Activated naive CD4-positive, alpha-beta T cell treated with anti-CD3 and anti-CD28 coated beads, Interleukin-2, amount 10 ng/mL, durations not matched to agents 7 days and 5 days (primary cell): ENCODE data around the gene MMD.
A peak's percentile ranks its signal among the peaks of the same experiment; 100 is the strongest.
"Not testable (repeated sequence)": the region's sequence is repeated elsewhere in the genome, so short reads cannot be mapped to it uniquely, and the experiment has no call there.

ENCODE experiments used
- CTCF ChIA-PET: fragments of 350-600 bp; sonication (Branson Sonifier 250); formaldehyde crosslinking; loops from one replicate; lab custom pipeline; 2021; ENCODE audit warnings: antibody characterized with exemption; lab: Charles Lee
- DNase-seq: peaks from one replicate; pipeline ENCODE4 v3.0.0-alpha.2; 2020
- H3K27ac Mint-ChIP-seq: one replicate; pipeline ENCODE4 v1.8.0; 2021; ENCODE audit warnings: mild to moderate bottlenecking, moderate library complexity, mixed read lengths
- H3K27me3 Mint-ChIP-seq: one replicate; pipeline ENCODE4 v1.8.0; 2021; ENCODE audit warnings: mild to moderate bottlenecking, mixed read lengths
- H3K36me3 Mint-ChIP-seq: one replicate; pipeline ENCODE4 v1.8.0; 2021; ENCODE audit warnings: mixed read lengths
- H3K4me1 Mint-ChIP-seq: one replicate; pipeline ENCODE4 v1.8.0; 2021; ENCODE audit warnings: mixed read lengths
- H3K4me3 Mint-ChIP-seq: one replicate; pipeline ENCODE4 v1.8.0; 2021; ENCODE audit warnings: mild to moderate bottlenecking, moderate library complexity, mixed read lengths
- H3K9me3 Mint-ChIP-seq: one replicate; pipeline ENCODE4 v1.8.0; 2021; ENCODE audit warnings: mixed read lengths

The MMD gene

GRCh38 chr17:55435408-55435807 is 13.8 kb upstream of the MMD start:
- no peaks in the 10 kb centered on the region for H3K36me3 Mint-ChIP-seq
- no peak overlapping the region for H3K27ac Mint-ChIP-seq
- DNase-seq, result no peak
- no peak overlapping the region for H3K4me3 Mint-ChIP-seq
- H3K27me3 Mint-ChIP-seq, result no peaks in the 10 kb centered on the region
- H3K4me1 Mint-ChIP-seq, result peaks cover 19% of the 10 kb centered on the region
- CTCF ChIA-PET, result no interaction called here
- H3K9me3 Mint-ChIP-seq, result no peaks in the 10 kb centered on the region

DNA sequence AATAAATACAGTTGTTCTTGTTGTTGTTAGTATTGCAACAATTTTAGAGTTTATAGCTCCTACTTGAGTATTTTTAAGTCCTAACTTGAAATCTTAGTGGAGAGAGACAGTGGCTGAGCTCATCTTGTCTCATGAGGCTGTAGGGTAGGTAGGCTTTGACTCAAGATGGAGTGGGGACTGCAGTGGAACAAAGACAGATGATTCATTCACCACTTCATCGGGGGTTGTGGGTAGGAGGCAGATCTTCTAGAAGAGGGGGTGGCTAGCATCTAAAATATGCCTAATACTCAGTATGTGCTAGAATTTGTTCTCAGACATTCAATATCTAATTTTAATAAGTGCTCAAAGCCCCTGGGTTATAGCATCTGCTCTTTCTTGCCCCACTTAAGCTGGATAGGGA is 13.1 kb upstream of the MMD start:
- DNase-seq, result no peak
- CTCF ChIA-PET, result no interaction called here
- H3K9me3 Mint-ChIP-seq, result no peaks in the 10 kb centered on the region
- no peaks in the 10 kb centered on the region for H3K27me3 Mint-ChIP-seq
- peaks cover 19% of the 10 kb centered on the region for H3K4me1 Mint-ChIP-seq
- no peaks in the 10 kb centered on the region for H3K36me3 Mint-ChIP-seq
- no peak overlapping the region for H3K4me3 Mint-ChIP-seq
- no peak overlapping the region for H3K27ac Mint-ChIP-seq

DNA sequence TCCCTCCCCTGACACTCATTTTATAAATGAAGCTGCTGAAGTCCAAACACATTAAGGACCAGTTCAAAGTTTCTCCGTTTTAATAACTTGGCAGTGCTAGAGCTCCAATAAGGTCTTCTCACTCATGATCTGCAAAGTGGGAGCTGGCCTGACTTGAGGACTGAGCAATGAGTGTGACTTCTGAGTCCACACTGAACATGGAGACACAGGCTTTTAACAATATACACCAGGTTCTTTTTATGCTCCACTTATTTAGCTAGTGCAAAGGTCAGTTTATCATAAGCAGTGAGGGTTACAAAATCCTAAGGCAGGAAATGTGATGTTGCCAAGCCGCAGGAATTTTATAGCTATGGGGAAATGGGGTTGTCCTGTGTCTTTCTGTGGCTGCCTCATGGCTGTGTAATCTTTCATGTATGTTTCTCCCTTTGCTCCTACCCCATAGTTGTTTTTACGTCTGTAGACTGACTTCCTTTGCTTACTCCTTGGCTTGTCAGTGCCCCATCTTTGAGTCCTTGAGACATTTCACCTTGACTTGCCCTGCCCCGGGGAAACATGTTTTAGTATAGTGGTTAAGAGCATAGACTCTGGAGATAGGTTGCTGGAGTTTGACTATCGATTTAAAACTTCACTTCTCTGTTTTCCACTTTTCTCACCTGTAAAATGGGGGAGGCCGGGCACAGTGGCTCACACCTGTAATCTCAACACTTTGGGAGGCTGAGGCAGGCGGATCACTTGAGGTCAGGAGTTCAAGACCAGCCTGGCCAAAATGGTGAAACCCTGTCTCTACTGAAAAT is 12.2 kb upstream of the MMD start:
- no peak for DNase-seq
- H3K4me1 Mint-ChIP-seq, result peaks cover 19% of the 10 kb centered on the region
- peaks cover under 1% of the 10 kb centered on the region for H3K27me3 Mint-ChIP-seq

GRCh38 chr17:55433029-55433628 is 11.5 kb upstream of the MMD start:
- no peak for DNase-seq
- Mint-ChIP-seq H3K36me3 (no peaks in the 10 kb centered on the region), H3K4me1 (peaks cover 19% of the 10 kb centered on the region), H3K4me3 (no peak overlapping the region), H3K9me3 (no peaks in the 10 kb centered on the region), H3K27me3 (peaks cover 4% of the 10 kb centered on the region), H3K27ac (no peak overlapping the region)
- CTCF ChIA-PET, result interaction anchor here (1.2 kb wide), 1 partner anchor 13 kb away, joined by 4 read pairs; no protein-coding TSS in a partner anchor

More for the DNA sequence above, 12.2 kb upstream of the MMD start:
- no peak overlapping the region for H3K27ac Mint-ChIP-seq
- no peaks in the 10 kb centered on the region for H3K9me3 Mint-ChIP-seq
- H3K4me3 Mint-ChIP-seq, result no peak overlapping the region
- no peaks in the 10 kb centered on the region for H3K36me3 Mint-ChIP-seq
- CTCF ChIA-PET, result no interaction called here

DNA sequence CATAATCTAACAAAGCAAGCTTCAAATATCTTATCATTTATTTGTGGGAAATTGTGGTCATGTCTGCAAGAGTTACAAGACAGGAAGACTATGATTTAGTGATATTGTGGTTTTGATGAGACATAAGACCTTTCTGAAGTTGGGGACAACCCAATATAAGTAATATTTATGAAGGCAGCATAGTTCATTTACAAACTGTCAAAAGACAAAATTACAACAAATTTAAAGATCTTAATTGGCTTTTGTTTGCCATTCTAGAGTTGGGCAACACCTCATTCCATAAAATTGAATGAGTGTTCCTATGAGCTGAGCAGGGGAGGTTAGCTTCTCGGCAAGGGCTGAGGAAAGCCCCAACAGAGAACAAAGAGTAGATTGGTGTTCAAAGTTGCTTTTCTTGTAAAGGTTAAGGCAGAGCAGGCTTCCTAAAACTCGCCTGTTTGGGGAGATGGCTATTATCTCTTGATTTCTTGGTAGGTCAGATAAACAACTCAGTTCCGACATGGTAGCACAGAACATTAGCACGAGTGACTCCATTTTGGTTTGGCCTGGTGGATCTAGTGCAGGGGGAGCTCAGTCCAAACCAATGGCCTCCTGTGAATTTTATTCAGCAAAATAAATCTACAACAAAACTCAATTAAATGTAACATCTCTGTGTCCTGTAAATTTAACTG is 10.9 kb upstream of the MMD start:
- H3K27me3 Mint-ChIP-seq, result peaks cover 4% of the 10 kb centered on the region
- no peaks in the 10 kb centered on the region for H3K9me3 Mint-ChIP-seq
- H3K4me3 Mint-ChIP-seq, result no peak overlapping the region
- peaks cover 18% of the 10 kb centered on the region for H3K4me1 Mint-ChIP-seq
- H3K27ac Mint-ChIP-seq, result peak overlapping the region; percentile 26
- no peaks in the 10 kb centered on the region for H3K36me3 Mint-ChIP-seq
- DNase-seq, result no peak
- CTCF ChIA-PET, result interaction anchor here (1.2 kb wide), 1 partner anchor 14 kb away, joined by 4 read pairs; no protein-coding TSS in a partner anchor

- CTCF ChIA-PET, result interaction anchor here (1.2 kb wide), 1 partner anchor 14 kb away, joined by 4 read pairs; no protein-coding TSS in a partner anchor
- H3K27me3 Mint-ChIP-seq, H3K9me3 Mint-ChIP-seq, DNase-seq, H3K4me3 Mint-ChIP-seq, H3K36me3 Mint-ChIP-seq, H3K27ac Mint-ChIP-seq: not testable (repeated sequence)
- peaks cover 15% of the 10 kb centered on the region for H3K4me1 Mint-ChIP-seq
Observed at GRCh38 chr17:55431914-55432313, 10.3 kb upstream of the MMD start.

GRCh38 chr17:55430541-55431288 is 9.1 kb upstream of the MMD start:
- Mint-ChIP-seq H3K36me3 (no peaks in the 10 kb centered on the region), H3K4me1 (peaks cover 15% of the 10 kb centered on the region), H3K9me3 (no peaks in the 10 kb centered on the region), H3K27me3 (peaks cover 10% of the 10 kb centered on the region), H3K27ac (no peak overlapping the region), H3K4me3 (no peak overlapping the region)
- no peak for DNase-seq
- CTCF ChIA-PET, result no interaction called here

DNA sequence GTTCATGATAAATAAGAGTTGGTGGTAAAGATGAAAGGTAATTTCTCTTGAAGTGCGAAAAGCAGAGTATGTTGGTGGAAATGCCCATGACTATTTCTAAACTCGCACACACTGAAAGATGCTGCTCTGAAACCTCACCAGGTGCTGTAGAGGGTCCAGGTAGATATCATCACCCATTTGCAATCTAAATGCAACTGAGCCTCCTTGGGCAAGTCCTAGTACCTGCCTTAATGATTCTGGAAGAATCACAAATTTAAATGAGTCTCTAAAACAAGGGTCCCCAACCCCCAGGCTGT is 5.9 kb upstream of the MMD start:
- DNase-seq, result no peak
- no peak overlapping the region for H3K27ac Mint-ChIP-seq
- H3K9me3 Mint-ChIP-seq, result no peaks in the 10 kb centered on the region
- H3K36me3 Mint-ChIP-seq, result no peaks in the 10 kb centered on the region
- CTCF ChIA-PET, result no interaction called here
- H3K4me3 Mint-ChIP-seq, result no peak overlapping the region
- peaks cover 15% of the 10 kb centered on the region for H3K4me1 Mint-ChIP-seq
- H3K27me3 Mint-ChIP-seq, result peaks cover 40% of the 10 kb centered on the region

DNA sequence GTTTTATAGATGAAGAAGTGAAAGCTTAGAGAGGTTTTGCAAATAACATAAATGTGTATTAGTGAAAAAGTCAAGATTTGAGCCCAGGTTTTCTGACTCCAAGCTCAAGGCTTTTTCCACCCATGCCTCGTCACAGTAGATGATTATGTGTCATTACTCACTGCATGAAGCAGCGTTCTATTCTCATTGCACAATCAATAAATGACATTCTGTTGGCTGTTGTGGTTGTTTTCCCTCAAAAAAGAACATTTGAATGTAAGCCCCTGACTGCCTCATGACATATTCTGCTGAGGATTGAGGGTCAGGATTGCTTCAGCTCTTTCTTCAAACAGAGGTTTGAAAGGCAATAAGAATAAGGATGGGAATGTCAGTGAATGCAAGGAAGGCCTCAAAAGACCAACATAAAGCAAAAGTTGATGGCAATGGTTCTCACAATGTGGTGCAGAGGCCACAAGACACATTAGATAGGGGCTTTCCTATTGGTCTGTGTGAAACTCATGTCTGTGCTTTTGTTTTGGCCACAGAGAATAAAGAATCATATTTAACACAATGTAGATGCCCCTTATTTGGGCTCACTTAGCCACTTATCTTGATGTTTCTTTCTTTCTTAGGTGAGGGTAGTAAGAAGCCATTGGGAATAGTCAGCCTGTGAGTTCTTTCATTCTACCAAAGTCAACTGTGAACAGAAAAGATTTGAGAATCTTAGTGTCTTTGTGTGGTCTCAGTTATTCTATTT is 5.4 kb upstream of the MMD start:
- H3K36me3 Mint-ChIP-seq, result no peaks in the 10 kb centered on the region
- CTCF ChIA-PET, result no interaction called here
- no peak overlapping the region for H3K4me3 Mint-ChIP-seq
- no peak overlapping the region for H3K27ac Mint-ChIP-seq
- H3K27me3 Mint-ChIP-seq, result peaks cover 44% of the 10 kb centered on the region
- H3K9me3 Mint-ChIP-seq, result no peaks in the 10 kb centered on the region
- DNase-seq, result no peak
- H3K4me1 Mint-ChIP-seq, result peaks cover 14% of the 10 kb centered on the region

GRCh38 chr17:55424893-55425540 is 3.4 kb upstream of the MMD start:
- CTCF ChIA-PET, result no interaction called here
- Mint-ChIP-seq H3K27ac (peak overlapping the region; percentile 25), H3K4me3 (no peak overlapping the region), H3K27me3 (peaks cover 46% of the 10 kb centered on the region), H3K9me3 (no peaks in the 10 kb centered on the region), H3K4me1 (peaks cover 13% of the 10 kb centered on the region), H3K36me3 (peaks cover 5% of the 10 kb centered on the region)
- no peak for DNase-seq

DNA sequence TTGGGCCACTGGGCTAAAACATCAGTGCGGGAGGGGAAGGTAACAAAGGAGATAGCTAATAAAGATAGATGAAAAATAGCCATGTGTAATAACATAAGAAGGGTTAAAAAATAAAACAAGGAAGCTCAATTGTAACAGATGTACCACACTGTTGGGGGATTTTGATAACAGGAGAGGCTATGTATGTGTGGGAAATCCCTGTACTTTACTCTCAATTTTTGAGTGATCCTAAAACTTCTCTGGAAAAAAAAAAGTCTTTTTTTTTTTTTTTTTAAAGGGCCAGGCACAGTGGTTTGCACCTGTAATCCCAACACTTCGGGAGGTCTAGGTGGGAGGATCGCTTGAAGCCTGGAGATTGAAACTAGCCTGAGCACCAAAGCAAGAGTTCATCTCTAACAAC is 1.9 kb upstream of the MMD start:
- H3K27me3 Mint-ChIP-seq, result peaks cover 43% of the 10 kb centered on the region
- no peak overlapping the region for H3K4me3 Mint-ChIP-seq
- CTCF ChIA-PET, result no interaction called here
- H3K9me3 Mint-ChIP-seq, result no peaks in the 10 kb centered on the region
- no peak for DNase-seq
- H3K4me1 Mint-ChIP-seq, result peaks cover 28% of the 10 kb centered on the region
- peaks cover 19% of the 10 kb centered on the region for H3K36me3 Mint-ChIP-seq
- H3K27ac Mint-ChIP-seq, result no peak overlapping the region

DNA sequence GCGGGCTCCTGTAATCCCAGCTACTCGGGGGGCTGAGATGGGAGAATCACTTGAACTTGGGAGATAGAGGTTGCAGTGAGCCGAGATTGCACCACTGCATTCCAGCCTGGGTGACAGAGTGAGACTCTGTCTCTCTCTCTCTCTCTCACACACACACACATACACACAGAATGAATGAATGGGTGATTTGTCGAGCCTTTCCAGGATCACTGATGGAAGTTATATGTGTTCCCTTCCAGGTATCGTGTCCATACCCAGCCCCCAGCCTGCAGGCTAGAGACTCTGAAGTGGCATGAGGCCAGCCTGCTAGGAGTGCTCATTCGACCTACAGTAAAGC is 1.2 kb upstream of the MMD start:
- CTCF ChIA-PET, DNase-seq, H3K9me3 Mint-ChIP-seq, H3K27ac Mint-ChIP-seq, H3K4me3 Mint-ChIP-seq: not testable (repeated sequence)
- peaks cover 35% of the 10 kb centered on the region for H3K4me1 Mint-ChIP-seq
- peaks cover 26% of the 10 kb centered on the region for H3K36me3 Mint-ChIP-seq
- H3K27me3 Mint-ChIP-seq, result peaks cover 42% of the 10 kb centered on the region

- H3K9me3 Mint-ChIP-seq, result no peaks in the 10 kb centered on the region
- DNase-seq, result peak; percentile 65
Observed at GRCh38 chr17:55420776-55421178, 858 bp downstream of the MMD start.

More at GRCh38 chr17:55420776-55421178, 858 bp downstream of the MMD start:
- CTCF ChIA-PET, result interaction anchor here (1.5 kb wide), 1 partner anchor 92 kb away, joined by 3 read pairs; no protein-coding TSS in a partner anchor
- H3K36me3 Mint-ChIP-seq, result peaks cover 43% of the 10 kb centered on the region
- peak overlapping the region; percentile 99 for H3K27ac Mint-ChIP-seq
- peaks cover 55% of the 10 kb centered on the region for H3K4me1 Mint-ChIP-seq
- peaks cover 38% of the 10 kb centered on the region for H3K27me3 Mint-ChIP-seq
- H3K4me3 Mint-ChIP-seq, result peak overlapping the region; percentile 92
